Mucosa of stomach (tissue), 1 donor: ENCODE data around the gene PCF11.
"Not testable (repeated sequence)": the region's sequence is repeated elsewhere in the genome, so short reads cannot be mapped to it uniquely, and the experiment has no call there.

ENCODE experiments used
- H3K27me3 ChIP-seq: one replicate; pipeline ENCODE4 v1.7.0; 2013; ENCODE audit warnings: mild to moderate bottlenecking, low read length; ENCODE audit not compliant: control insufficient read depth, insufficient read depth
- H3K36me3 ChIP-seq: one replicate; pipeline ENCODE4 v1.7.0; 2013; ENCODE audit warnings: low read length; ENCODE audit not compliant: control insufficient read depth, insufficient read depth
- H3K4me1 ChIP-seq: one replicate; pipeline ENCODE4 v1.7.0; 2013; ENCODE audit warnings: mild to moderate bottlenecking, low read length; ENCODE audit not compliant: control insufficient read depth, insufficient read depth
- H3K4me3 ChIP-seq: one replicate; pipeline ENCODE4 v1.7.0; 2013; ENCODE audit warnings: low read length
- H3K9ac ChIP-seq: one replicate; pipeline ENCODE4 v1.7.0; 2013; ENCODE audit warnings: mild to moderate bottlenecking, low read length, moderate library complexity
- H3K9me3 ChIP-seq: one replicate; pipeline ENCODE4 v1.7.0; 2013; ENCODE audit warnings: mild to moderate bottlenecking, low read length, moderate library complexity; ENCODE audit not compliant: control insufficient read depth
- donor health status: Pancreatic carcinoma.

PCF11 gene

GRCh38 chr11:83200035-83200434 lies 43.1 kb downstream of the PCF11 start:
- no peak overlapping the region for H3K4me3 ChIP-seq
- H3K36me3 ChIP-seq: no peaks in the 10 kb centered on the region
- H3K4me1 ChIP-seq: peaks cover 18% of the 10 kb centered on the region
- no peaks in the 10 kb centered on the region for H3K27me3 ChIP-seq
- no peaks in the 10 kb centered on the region for H3K9me3 ChIP-seq
- no peak overlapping the region for H3K9ac ChIP-seq

DNA sequence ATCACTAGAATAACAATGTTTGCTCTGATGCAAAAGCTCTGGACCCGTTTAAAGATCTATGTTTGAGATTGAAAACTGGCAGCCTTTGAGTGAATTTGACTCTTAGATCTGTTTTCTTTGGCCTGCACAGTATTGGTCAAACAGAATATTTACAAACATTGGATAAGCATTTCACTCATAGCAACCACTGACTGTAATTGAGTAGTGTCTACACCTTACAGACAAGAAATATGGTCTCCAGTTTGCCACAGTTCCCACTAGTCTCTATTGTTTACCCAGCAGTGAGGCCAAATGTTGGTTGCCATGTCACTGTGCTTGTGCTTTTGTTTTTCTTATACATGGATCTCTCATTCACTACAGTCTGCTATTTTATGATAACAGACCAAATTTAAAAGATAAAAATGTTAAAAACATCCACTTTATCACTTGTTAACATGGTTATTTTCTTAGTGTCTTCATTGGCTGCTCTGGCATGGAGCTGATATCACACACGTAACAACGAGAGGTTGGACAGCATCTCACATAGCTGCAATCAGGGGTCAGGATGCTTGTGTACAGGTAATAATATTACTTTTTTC lies 48.8 kb downstream of the PCF11 start:
- no peaks in the 10 kb centered on the region for H3K27me3 ChIP-seq
- H3K36me3 ChIP-seq: no peaks in the 10 kb centered on the region
- H3K4me3 ChIP-seq: no peak overlapping the region
- H3K4me1 ChIP-seq: no peaks in the 10 kb centered on the region
- H3K9ac ChIP-seq: no peak overlapping the region
- no peaks in the 10 kb centered on the region for H3K9me3 ChIP-seq

GRCh38 chr11:83206221-83206620 lies 49.3 kb downstream of the PCF11 start:
- Histone ChIP-seq H3K4me3 (no peak overlapping the region), H3K9ac (no peak overlapping the region), H3K9me3 (no peaks in the 10 kb centered on the region), H3K27me3 (no peaks in the 10 kb centered on the region), H3K36me3 (no peaks in the 10 kb centered on the region), H3K4me1 (no peaks in the 10 kb centered on the region)

DNA sequence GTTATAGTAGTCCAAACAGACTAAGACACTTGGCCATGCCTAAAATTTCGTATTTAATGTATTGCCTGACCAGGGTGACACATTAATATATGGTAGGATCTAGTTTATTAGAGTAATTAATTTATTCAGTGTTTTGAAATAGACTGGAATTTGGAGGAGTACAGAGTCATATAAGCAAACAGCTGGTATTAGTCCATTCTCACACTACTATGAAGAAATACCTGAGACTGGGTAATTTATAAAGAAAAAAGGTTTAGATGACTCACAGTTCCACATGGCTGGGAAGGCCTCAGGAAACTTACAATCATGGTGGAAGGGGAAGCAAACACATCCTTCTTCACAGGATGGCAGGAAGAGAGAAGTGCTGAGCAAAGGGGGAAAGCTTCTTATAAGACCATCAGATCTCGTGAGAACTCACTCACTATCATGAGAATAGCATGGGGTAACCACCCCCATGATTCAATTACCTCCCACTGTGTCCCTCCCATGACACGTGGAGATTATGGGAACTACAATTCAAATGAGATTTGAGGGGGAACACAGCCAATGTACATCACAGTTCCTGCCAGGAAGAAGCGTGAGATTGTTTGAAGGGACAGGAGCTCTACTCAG lies 49.9 kb downstream of the PCF11 start:
- not testable (repeated sequence) for H3K4me1 ChIP-seq, H3K36me3 ChIP-seq, H3K9ac ChIP-seq, H3K9me3 ChIP-seq, H3K27me3 ChIP-seq, H3K4me3 ChIP-seq

GRCh38 chr11:83219095-83219494 lies 62.2 kb downstream of the PCF11 start:
- H3K9me3 ChIP-seq: no peaks in the 10 kb centered on the region
- H3K27me3 ChIP-seq: no peaks in the 10 kb centered on the region
- no peak overlapping the region for H3K9ac ChIP-seq
- H3K36me3 ChIP-seq: no peaks in the 10 kb centered on the region
- H3K4me3 ChIP-seq: no peak overlapping the region
- no peaks in the 10 kb centered on the region for H3K4me1 ChIP-seq

GRCh38 chr11:83220260-83220659 lies 63.3 kb downstream of the PCF11 start:
- Histone ChIP-seq H3K4me1 (no peaks in the 10 kb centered on the region), H3K4me3 (no peak overlapping the region), H3K9ac (no peak overlapping the region), H3K9me3 (no peaks in the 10 kb centered on the region), H3K27me3 (no peaks in the 10 kb centered on the region), H3K36me3 (no peaks in the 10 kb centered on the region)

- Histone ChIP-seq H3K27me3 (no peaks in the 10 kb centered on the region), H3K9me3 (no peaks in the 10 kb centered on the region), H3K36me3 (no peaks in the 10 kb centered on the region), H3K4me1 (no peaks in the 10 kb centered on the region), H3K9ac (no peak overlapping the region), H3K4me3 (no peak overlapping the region)
Measured at GRCh38 chr11:83221694-83222093, 64.8 kb downstream of the PCF11 start.

- no peak overlapping the region for H3K4me3 ChIP-seq
- H3K36me3 ChIP-seq: no peaks in the 10 kb centered on the region
- H3K4me1 ChIP-seq: no peaks in the 10 kb centered on the region
- no peaks in the 10 kb centered on the region for H3K9me3 ChIP-seq
- H3K9ac ChIP-seq: no peak overlapping the region
- H3K27me3 ChIP-seq: no peaks in the 10 kb centered on the region
Measured at GRCh38 chr11:83222499-83222898, 65.6 kb downstream of the PCF11 start.

GRCh38 chr11:83223457-83223856 lies 66.5 kb downstream of the PCF11 start:
- Histone ChIP-seq H3K27me3 (no peaks in the 10 kb centered on the region), H3K9me3 (no peaks in the 10 kb centered on the region), H3K4me3 (no peak overlapping the region), H3K9ac (no peak overlapping the region), H3K4me1 (no peaks in the 10 kb centered on the region), H3K36me3 (no peaks in the 10 kb centered on the region)

DNA sequence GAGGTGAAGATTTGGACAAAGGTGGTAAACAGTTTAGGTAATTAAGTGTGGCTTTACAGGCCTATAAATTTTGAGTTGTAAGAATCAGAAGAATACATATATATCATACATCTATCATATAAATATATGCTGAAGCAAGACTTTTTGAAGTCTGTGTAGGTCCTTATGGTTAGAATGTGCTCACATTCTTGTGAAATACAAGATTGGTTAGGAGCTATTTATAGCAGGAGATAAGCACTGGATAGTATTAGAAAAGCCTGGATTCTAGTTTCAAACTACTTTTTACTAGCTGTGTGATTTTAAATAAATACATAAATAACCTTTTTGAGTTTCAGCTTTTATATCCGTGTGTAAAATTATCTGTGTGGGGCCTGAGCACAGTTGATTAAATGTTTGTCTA lies 78.9 kb downstream of the PCF11 start:
- Histone ChIP-seq H3K9ac (no peak overlapping the region), H3K36me3 (no peaks in the 10 kb centered on the region), H3K4me1 (peaks cover 19% of the 10 kb centered on the region), H3K9me3 (no peaks in the 10 kb centered on the region), H3K27me3 (no peaks in the 10 kb centered on the region), H3K4me3 (no peak overlapping the region)
